HepG2 (cell line): Measurements from ENCODE around the gene RPP25L. TPM values are rescaled to one million over a fixed set of nuclear protein-coding genes. Genes with fewer than 3 reads are reported as not detected.

Experiments used
- ARNT ChIP-seq: fragments of 450-650 bp; IDR thresholded peaks from 2 replicates; pipeline ENCODE4 v1.6.1; 2017
- ATAD3A ChIP-seq: sonication (generic); formaldehyde crosslinking; IDR thresholded peaks from 2 replicates; pipeline ENCODE4 v1.4.0; 2020; ENCODE audit warnings: missing genetic modification reagents
- DR1 ChIP-seq: sonication (generic); formaldehyde crosslinking; IDR thresholded peaks from 2 replicates; pipeline ENCODE4 v1.8.0; 2021; ENCODE audit warnings: mild to moderate bottlenecking, missing genetic modification reagents, inconsistent platforms
- ELF4 ChIP-seq: sonication (generic); formaldehyde crosslinking; IDR thresholded peaks from 2 replicates; pipeline ENCODE4 v1.5.0; 2020; ENCODE audit warnings: missing genetic modification reagents, mild to moderate bottlenecking, moderate library complexity, borderline replicate concordance
- FOXA1 ChIP-seq, 2 experiments: fragments of 450-650 bp in 1 of 2; sonication (generic) in 1 of 2; formaldehyde crosslinking in 1 of 2; IDR thresholded peaks; 2 replicates each; pipeline versions ENCODE4 v1.4.0 to v1.6.1; 2016 to 2020; ENCODE audit warnings: missing genetic modification reagents in 1 of 2
- FOXC1 ChIP-seq: sonication (generic); formaldehyde crosslinking; IDR thresholded peaks from 2 replicates; pipeline ENCODE4 v1.8.0; 2022; ENCODE audit warnings: mild to moderate bottlenecking, missing genetic modification reagents, borderline replicate concordance
- HDAC2 ChIP-seq: sonication (generic); formaldehyde crosslinking; IDR thresholded peaks from 2 replicates; pipeline ENCODE4 v1.4.0; 2020; ENCODE audit warnings: missing genetic modification reagents
- HMGXB4 ChIP-seq, 2 experiments: sonication (generic) in 1 of 2; formaldehyde crosslinking in 1 of 2; IDR thresholded peaks; 2 replicates each; pipeline versions ENCODE4 v1.4.0 to v1.6.1; 2018 to 2020; ENCODE audit warnings: missing genetic modification reagents in 2 of 2, borderline replicate concordance in 1 of 2, low read depth in 1 of 2, mild to moderate bottlenecking in 1 of 2, missing biosample characterization in 1 of 2
- RFX3 ChIP-seq: IDR thresholded peaks from 2 replicates; pipeline ENCODE4 v1.6.1; 2016; ENCODE audit warnings: missing biosample characterization, missing genetic modification reagents
- TEF ChIP-seq: sonication (generic); formaldehyde crosslinking; IDR thresholded peaks from 2 replicates; pipeline ENCODE4 v1.5.0; 2020; ENCODE audit warnings: missing genetic modification reagents
- ZBTB14 ChIP-seq: sonication (generic); formaldehyde crosslinking; IDR thresholded peaks from 2 replicates; pipeline ENCODE4 v1.4.0; 2020; ENCODE audit warnings: missing genetic modification reagents
- ZBTB7B ChIP-seq: sonication (generic); formaldehyde crosslinking; IDR thresholded peaks from 2 replicates; pipeline ENCODE4 v1.4.0; 2020; ENCODE audit warnings: missing genetic modification reagents
- ZMYM3 ChIP-seq: sonication (generic); formaldehyde crosslinking; IDR thresholded peaks from 2 replicates; pipeline ENCODE4 v1.5.1; 2020; ENCODE audit warnings: mild to moderate bottlenecking, missing genetic modification reagents
- ZNF180 ChIP-seq: sonication (generic); formaldehyde crosslinking; IDR thresholded peaks from 2 replicates; pipeline ENCODE4 v1.4.0; 2020; ENCODE audit warnings: low read depth, missing genetic modification reagents, borderline replicate concordance
- ZNF205 ChIP-seq: IDR thresholded peaks from 2 replicates; pipeline ENCODE4 v1.6.1; 2018; ENCODE audit warnings: missing biosample characterization, missing genetic modification reagents
- ZNF260 ChIP-seq: sonication (generic); formaldehyde crosslinking; IDR thresholded peaks from 2 replicates; pipeline ENCODE4 v1.4.0; 2020; ENCODE audit warnings: missing genetic modification reagents, low read depth, mild to moderate bottlenecking, borderline replicate concordance
- ZNF367 ChIP-seq: sonication (generic); formaldehyde crosslinking; IDR thresholded peaks from 2 replicates; pipeline ENCODE4 v1.4.0; 2020; ENCODE audit warnings: missing genetic modification reagents, borderline replicate concordance
- ZNF451 ChIP-seq: sonication (generic); formaldehyde crosslinking; IDR thresholded peaks from 2 replicates; pipeline ENCODE4 v1.5.0; 2020; ENCODE audit warnings: mild to moderate bottlenecking, missing genetic modification reagents
- ZNF562 ChIP-seq: sonication (generic); formaldehyde crosslinking; IDR thresholded peaks from 2 replicates; pipeline ENCODE4 v1.8.0; 2022; ENCODE audit warnings: missing genetic modification reagents, borderline replicate concordance
- ZNF75D ChIP-seq: sonication (generic); formaldehyde crosslinking; IDR thresholded peaks from 2 replicates; pipeline ENCODE4 v1.8.1; 2023; ENCODE audit warnings: missing genetic modification reagents, mild to moderate bottlenecking, borderline replicate concordance
- ZNF766 ChIP-seq: sonication (generic); formaldehyde crosslinking; IDR thresholded peaks from 2 replicates; pipeline ENCODE4 v1.5.0; 2020; ENCODE audit warnings: missing genetic modification reagents, borderline replicate concordance
- ZNF790 ChIP-seq: sonication (generic); formaldehyde crosslinking; IDR thresholded peaks from 2 replicates; pipeline ENCODE4 v1.8.0; 2022; ENCODE audit warnings: missing genetic modification reagents, mild to moderate bottlenecking, borderline replicate concordance
- ZNF850 ChIP-seq: sonication (generic); formaldehyde crosslinking; conservative IDR thresholded peaks from 2 replicates; pipeline ENCODE4 v1.9.0; 2021; ENCODE audit warnings: mild to moderate bottlenecking, missing genetic modification reagents
- polyA plus RNA-seq, 8 experiments: library from polyadenylated mRNA; depleted of rRNA in 3 of 8; stranded (reverse) in 7 of 8; unstranded in 1 of 8; fragments of >200 nt; fragmentation: Illumina TruSeq in 4 of 8; extraction: Trizol in 4 of 8; gene quantifications; 2 replicates each; pipeline versions ENCODE4 v1.2.1 to v1.2.3, GENCODE V29; 2011 to 2016; ENCODE audit warnings: low read depth in 4 of 8, missing spikeins in 1 of 8, mixed read lengths in 1 of 8; ENCODE audit not compliant: insufficient read depth in 1 of 8
- total RNA-seq, 5 experiments: library from RNA; depleted of rRNA; stranded (reverse); fragments of >200 nt; fragmentation: Illumina TruSeq; extraction: Trizol; gene quantifications; 2 replicates each; pipeline ENCODE4 v1.2.3, GENCODE V29; 2016; ENCODE audit warnings: low read depth in 1 of 5
- TF ChIP-seq, protein P1 (sequence below): sonication (generic); formaldehyde crosslinking; IDR thresholded peaks from 2 replicates; pipeline ENCODE4 v1.9.0; 2021; ENCODE audit warnings: missing genetic modification reagents, borderline replicate concordance

RPP25L gene
- total and polyA plus RNA-seq, 2 of the 13 experiments (the other 11 are each of a cell fraction or from before 2014, with no cell fraction given), result 24.5 to 27.3 TPM

GRCh38 chr9:34651876-34652601 lies 40.1 kb upstream of the RPP25L start, which contains the start of gene IL11RA (continued):
- TF ChIP-seq ZNF562 (no peak), ZNF367 (CRISPR knock-in tag) (no peak), HMGXB4 (CRISPR knock-in tag; IDR thresholded peaks at IDR 0.05; ENCODE audit: borderline replicate concordance in 1 of 2, low read depth in 1 of 2) (peak; percentile 39 to 60; a peak in 2 of 4 replicates), ZNF850 (CRISPR knock-in tag) (no peak), TEF (CRISPR knock-in tag) (no peak), ZNF75D (no peak), ZBTB14 (CRISPR knock-in tag) (no peak), ELF4 (CRISPR knock-in tag) (no peak), HDAC2 (CRISPR knock-in tag) (peak; percentile 63; the same call in 1 of the 2 replicates), ZMYM3 (CRISPR knock-in tag) (no peak), ZNF205 (CRISPR knock-in tag) (no peak; the same call in 1 of the 2 replicates), ARNT (no peak), ZNF260 (CRISPR knock-in tag) (no peak), ATAD3A (CRISPR knock-in tag) (no peak), RFX3 (no peak), ZNF790 (CRISPR knock-in tag) (no peak), ZNF451 (CRISPR knock-in tag) (peak; percentile 60; the same call in 1 of the 2 replicates), ZNF766 (CRISPR knock-in tag) (no peak), DR1 (CRISPR knock-in tag) (no peak; the same call in 1 of the 2 replicates), FOXC1 (no peak; the same call in 1 of the 2 replicates), FOXA1 (IDR thresholded peaks at IDR 0.05) (no peak), FOXA1 (CRISPR knock-in tag; IDR thresholded peaks at IDR 0.05) (0 out of 2 replicates have a peak, but pooled peaks have one; percentile 5), ZBTB7B (no peak; the same call in 1 of the 2 replicates), ZNF180 (CRISPR knock-in tag) (no peak)
- TF ChIP-seq, protein P1, sequence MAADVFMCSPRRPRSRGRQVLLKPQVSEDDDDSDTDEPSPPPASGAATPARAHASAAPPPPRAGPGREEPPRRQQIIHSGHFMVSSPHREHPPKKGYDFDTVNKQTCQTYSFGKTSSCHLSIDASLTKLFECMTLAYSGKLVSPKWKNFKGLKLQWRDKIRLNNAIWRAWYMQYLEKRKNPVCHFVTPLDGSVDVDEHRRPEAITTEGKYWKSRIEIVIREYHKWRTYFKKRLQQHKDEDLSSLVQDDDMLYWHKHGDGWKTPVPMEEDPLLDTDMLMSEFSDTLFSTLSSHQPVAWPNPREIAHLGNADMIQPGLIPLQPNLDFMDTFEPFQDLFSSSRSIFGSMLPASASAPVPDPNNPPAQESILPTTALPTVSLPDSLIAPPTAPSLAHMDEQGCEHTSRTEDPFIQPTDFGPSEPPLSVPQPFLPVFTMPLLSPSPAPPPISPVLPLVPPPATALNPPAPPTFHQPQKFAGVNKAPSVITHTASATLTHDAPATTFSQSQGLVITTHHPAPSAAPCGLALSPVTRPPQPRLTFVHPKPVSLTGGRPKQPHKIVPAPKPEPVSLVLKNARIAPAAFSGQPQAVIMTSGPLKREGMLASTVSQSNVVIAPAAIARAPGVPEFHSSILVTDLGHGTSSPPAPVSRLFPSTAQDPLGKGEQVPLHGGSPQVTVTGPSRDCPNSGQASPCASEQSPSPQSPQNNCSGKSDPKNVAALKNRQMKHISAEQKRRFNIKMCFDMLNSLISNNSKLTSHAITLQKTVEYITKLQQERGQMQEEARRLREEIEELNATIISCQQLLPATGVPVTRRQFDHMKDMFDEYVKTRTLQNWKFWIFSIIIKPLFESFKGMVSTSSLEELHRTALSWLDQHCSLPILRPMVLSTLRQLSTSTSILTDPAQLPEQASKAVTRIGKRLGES (CRISPR knock-in tag), result no peak
